Stomach smooth muscle (tissue), 2 donors: Measurements from ENCODE around the gene SYNPO2.

Experiments used
- H3K27ac ChIP-seq: one replicate; pipeline ENCODE4 v1.7.0; 2013; ENCODE audit warnings: mild to moderate bottlenecking, low read length, inconsistent platforms
- H3K27me3 ChIP-seq, 2 donors: one replicate each; pipeline ENCODE4 v1.7.0; 2013; ENCODE audit warnings: low read length in 2 of 2; ENCODE audit not compliant: insufficient read depth in 2 of 2, control insufficient read depth in 1 of 2
- H3K36me3 ChIP-seq, 2 donors: one replicate each; pipeline ENCODE4 v1.7.0; 2013; ENCODE audit warnings: low read length in 2 of 2; ENCODE audit not compliant: control insufficient read depth in 2 of 2, insufficient read depth in 2 of 2
- H3K4me1 ChIP-seq: one replicate; pipeline ENCODE4 v1.7.0; 2013; ENCODE audit warnings: low read length; ENCODE audit not compliant: control insufficient read depth, insufficient read depth
- H3K4me3 ChIP-seq, 2 donors: one replicate each; pipeline ENCODE4 v1.7.0; 2013; ENCODE audit warnings: low read length in 2 of 2
- H3K9ac ChIP-seq, 2 donors: one replicate each; pipeline ENCODE4 v1.7.0; 2013; ENCODE audit warnings: low read length in 2 of 2, mild to moderate bottlenecking in 1 of 2
- H3K9me3 ChIP-seq, 2 donors: one replicate each; pipeline ENCODE4 v1.7.0; 2013; ENCODE audit warnings: low read length in 2 of 2; ENCODE audit not compliant: control insufficient read depth in 2 of 2
- donor health status: healthy.
- donor health status: Pancreatic carcinoma.

SYNPO2 gene

GRCh38 chr4:118930255-118930654 is 41.6 kb downstream of the SYNPO2 start:
- Histone ChIP-seq H3K9me3 (no peaks in the 10 kb centered on the region), H3K9ac (no peak overlapping the region), H3K27me3 (no peaks in the 10 kb centered on the region), H3K36me3 (no peaks in the 10 kb centered on the region), H3K4me1 (peaks cover 18% of the 10 kb centered on the region), H3K4me3 (no peak overlapping the region), H3K27ac (peak overlapping the region; percentile 50)

- no peaks in the 10 kb centered on the region for H3K36me3 ChIP-seq
- H3K4me3 ChIP-seq = no peak overlapping the region
- no peaks in the 10 kb centered on the region for H3K27me3 ChIP-seq
- no peak overlapping the region for H3K27ac ChIP-seq
- no peaks in the 10 kb centered on the region for H3K9me3 ChIP-seq
- H3K4me1 ChIP-seq = peaks cover 9% of the 10 kb centered on the region
- no peak overlapping the region for H3K9ac ChIP-seq
These were observed 43.1 kb downstream of the SYNPO2 start for GRCh38 chr4:118931786-118932185.

- no peak overlapping the region for H3K27ac ChIP-seq
- no peaks in the 10 kb centered on the region for H3K36me3 ChIP-seq
- no peak overlapping the region for H3K9ac ChIP-seq
- no peak overlapping the region for H3K4me3 ChIP-seq
- H3K27me3 ChIP-seq = no peaks in the 10 kb centered on the region
- H3K4me1 ChIP-seq = peaks cover 21% of the 10 kb centered on the region
- H3K9me3 ChIP-seq = no peaks in the 10 kb centered on the region
These were observed 47.2 kb downstream of the SYNPO2 start for GRCh38 chr4:118935819-118936218.

- H3K4me1 ChIP-seq = peaks cover 27% of the 10 kb centered on the region
- no peak overlapping the region for H3K27ac ChIP-seq
- H3K9ac ChIP-seq = no peak overlapping the region
- no peak overlapping the region for H3K4me3 ChIP-seq
- H3K36me3 ChIP-seq = no peaks in the 10 kb centered on the region
- no peaks in the 10 kb centered on the region for H3K9me3 ChIP-seq
- H3K27me3 ChIP-seq = no peaks in the 10 kb centered on the region
These were observed 47.8 kb downstream of the SYNPO2 start for GRCh38 chr4:118936406-118936805.

GRCh38 chr4:118939169-118939783 is 50.6 kb downstream of the SYNPO2 start:
- H3K36me3 ChIP-seq = no peaks in the 10 kb centered on the region

GRCh38 chr4:118941149-118941548 is 52.5 kb downstream of the SYNPO2 start:
- Histone ChIP-seq H3K27me3 (no peaks in the 10 kb centered on the region), H3K4me3 (peak overlapping the region; percentile 15 to 61), H3K9me3 (no peaks in the 10 kb centered on the region), H3K27ac (peak overlapping the region; percentile 68), H3K4me1 (peaks cover 41% of the 10 kb centered on the region), H3K9ac (peak overlapping the region in 1 of 2 donors; percentile 58), H3K36me3 (no peaks in the 10 kb centered on the region)

More at GRCh38 chr4:118939169-118939783, 50.6 kb downstream of the SYNPO2 start:
- H3K4me3 ChIP-seq = peak overlapping the region; percentile 37 to 60
- peaks cover 40% of the 10 kb centered on the region for H3K4me1 ChIP-seq
- no peaks in the 10 kb centered on the region for H3K27me3 ChIP-seq
- peak overlapping the region; percentile 68 for H3K27ac ChIP-seq
- H3K9ac ChIP-seq = peak overlapping the region; percentile 38 to 58
- no peaks in the 10 kb centered on the region for H3K9me3 ChIP-seq

- Histone ChIP-seq H3K4me3 (peak overlapping the region; percentile 48 to 52), H3K4me1 (peaks cover 41% of the 10 kb centered on the region), H3K9ac (peak overlapping the region; percentile 52 to 58), H3K9me3 (no peaks in the 10 kb centered on the region), H3K36me3 (no peaks in the 10 kb centered on the region), H3K27ac (peak overlapping the region; percentile 68), H3K27me3 (no peaks in the 10 kb centered on the region)
These were observed 53.1 kb downstream of the SYNPO2 start for GRCh38 chr4:118941799-118942198.

GRCh38 chr4:118942465-118942864 is 53.8 kb downstream of the SYNPO2 start:
- peak overlapping the region in 1 of 2 donors; percentile 58 for H3K9ac ChIP-seq
- no peaks in the 10 kb centered on the region for H3K27me3 ChIP-seq
- H3K9me3 ChIP-seq = no peaks in the 10 kb centered on the region
- peak overlapping the region; percentile 68 for H3K27ac ChIP-seq
- H3K4me1 ChIP-seq = peaks cover 38% of the 10 kb centered on the region
- H3K4me3 ChIP-seq = peak overlapping the region in 1 of 2 donors; percentile 52
- no peaks in the 10 kb centered on the region for H3K36me3 ChIP-seq

- no peak overlapping the region for H3K4me3 ChIP-seq
- H3K27ac ChIP-seq = peak overlapping the region; percentile 1
- peaks cover 26% of the 10 kb centered on the region for H3K4me1 ChIP-seq
- H3K9ac ChIP-seq = peak overlapping the region in 1 of 2 donors; percentile 1
- H3K36me3 ChIP-seq = no peaks in the 10 kb centered on the region
- no peaks in the 10 kb centered on the region for H3K9me3 ChIP-seq
- H3K27me3 ChIP-seq = no peaks in the 10 kb centered on the region
These were observed 58.4 kb downstream of the SYNPO2 start for GRCh38 chr4:118947095-118947494.

GRCh38 chr4:118948545-118949144 is 60.0 kb downstream of the SYNPO2 start:
- H3K27ac ChIP-seq = peak overlapping the region; percentile 4
- no peaks in the 10 kb centered on the region for H3K36me3 ChIP-seq
- H3K4me3 ChIP-seq = no peak overlapping the region
- H3K9ac ChIP-seq = no peak overlapping the region
- H3K9me3 ChIP-seq = no peaks in the 10 kb centered on the region
- peaks cover 18% of the 10 kb centered on the region for H3K4me1 ChIP-seq
- no peaks in the 10 kb centered on the region for H3K27me3 ChIP-seq

GRCh38 chr4:118950224-118950623 is 61.6 kb downstream of the SYNPO2 start:
- H3K4me3 ChIP-seq = no peak overlapping the region
- no peaks in the 10 kb centered on the region for H3K36me3 ChIP-seq
- peaks cover 22% of the 10 kb centered on the region for H3K4me1 ChIP-seq
- H3K9ac ChIP-seq = no peak overlapping the region
- H3K9me3 ChIP-seq = no peaks in the 10 kb centered on the region
- no peaks in the 10 kb centered on the region for H3K27me3 ChIP-seq
- H3K27ac ChIP-seq = no peak overlapping the region
